ENCODE results near the gene SH2B3. TPM values are rescaled to one million over a fixed set of nuclear protein-coding genes. Genes with fewer than 3 reads are reported as not detected.

SH2B3 gene
- total RNA-seq, 4 donors from 2014 or later = 24.9 to 49.4 (median 41.8) TPM

GRCh38 chr12:111444314-111444924, 38.7 kb downstream of the SH2B3 start:
- no peak for DNase-seq (ENCODE audit: extremely low spot score)
- H3K4me1 ChIP-seq = peaks cover 72 to 95% (median 90%) of the 10 kb centered on the region in 4 donors
- no peak for TF ChIP-seq POLR2AphosphoS5 (IDR thresholded peaks at IDR 0.05)
- TF ChIP-seq, protein P1, sequence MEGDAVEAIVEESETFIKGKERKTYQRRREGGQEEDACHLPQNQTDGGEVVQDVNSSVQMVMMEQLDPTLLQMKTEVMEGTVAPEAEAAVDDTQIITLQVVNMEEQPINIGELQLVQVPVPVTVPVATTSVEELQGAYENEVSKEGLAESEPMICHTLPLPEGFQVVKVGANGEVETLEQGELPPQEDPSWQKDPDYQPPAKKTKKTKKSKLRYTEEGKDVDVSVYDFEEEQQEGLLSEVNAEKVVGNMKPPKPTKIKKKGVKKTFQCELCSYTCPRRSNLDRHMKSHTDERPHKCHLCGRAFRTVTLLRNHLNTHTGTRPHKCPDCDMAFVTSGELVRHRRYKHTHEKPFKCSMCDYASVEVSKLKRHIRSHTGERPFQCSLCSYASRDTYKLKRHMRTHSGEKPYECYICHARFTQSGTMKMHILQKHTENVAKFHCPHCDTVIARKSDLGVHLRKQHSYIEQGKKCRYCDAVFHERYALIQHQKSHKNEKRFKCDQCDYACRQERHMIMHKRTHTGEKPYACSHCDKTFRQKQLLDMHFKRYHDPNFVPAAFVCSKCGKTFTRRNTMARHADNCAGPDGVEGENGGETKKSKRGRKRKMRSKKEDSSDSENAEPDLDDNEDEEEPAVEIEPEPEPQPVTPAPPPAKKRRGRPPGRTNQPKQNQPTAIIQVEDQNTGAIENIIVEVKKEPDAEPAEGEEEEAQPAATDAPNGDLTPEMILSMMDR (IDR thresholded peaks at IDR 0.05) = no peak
- H3K27ac ChIP-seq (replicated peaks in 1 of 4) = peak overlapping the region; percentile 59 to 70 (median 62)
- peaks cover 0 to 81% (median 55%) of the 10 kb centered on the region in 4 donors for H3K36me3 ChIP-seq
- no peak overlapping the region for H3K4me3 ChIP-seq
- WGBS = 92% methylated on average over 5 of the region's 8 CpGs
- intact Hi-C loops (cut with DNase I) = no loop called here
- H3K9me3 ChIP-seq = no peaks in the 10 kb centered on the region
- no peaks in the 10 kb centered on the region for H3K27me3 ChIP-seq

DNA sequence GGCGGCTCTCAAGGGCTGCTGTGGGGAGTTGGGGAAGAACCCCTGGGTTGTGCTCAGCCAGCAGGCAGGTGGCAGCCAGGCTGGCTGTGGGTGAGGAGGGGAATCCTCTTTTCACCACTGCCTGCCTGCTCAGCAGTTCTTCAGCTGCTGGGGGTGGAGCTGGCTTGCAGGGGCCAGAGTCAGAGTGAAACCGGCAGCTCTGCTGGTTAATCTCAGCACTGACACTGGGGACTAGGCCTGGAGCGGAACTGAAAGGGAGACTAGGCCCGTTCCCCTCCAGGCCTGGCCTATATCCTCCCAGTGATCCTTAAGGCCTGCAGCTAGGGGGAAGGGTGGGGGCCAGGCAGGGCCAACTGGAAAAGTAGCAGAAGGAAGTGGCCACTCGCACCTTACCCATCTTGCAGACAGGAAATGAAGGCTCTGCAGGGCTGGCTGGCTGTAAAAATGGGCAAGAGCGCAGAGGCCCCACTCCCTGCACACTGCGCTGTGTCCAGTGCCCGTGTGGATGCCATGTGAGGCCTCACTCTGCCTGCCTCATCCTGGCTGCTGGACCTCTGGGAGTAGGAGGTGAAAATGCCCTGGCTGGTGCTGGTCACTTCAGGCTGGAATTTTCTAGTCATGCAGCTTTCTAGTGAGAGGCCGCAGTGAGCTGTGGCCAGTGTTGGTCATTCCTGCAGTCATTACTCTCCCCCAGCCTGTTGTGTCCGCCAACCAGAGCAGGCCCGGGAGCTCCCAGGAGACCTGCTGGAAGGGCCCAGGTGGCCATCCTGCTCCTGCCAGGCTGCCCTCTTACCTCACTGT, 39.4 kb downstream of the SH2B3 start:
- Histone ChIP-seq H3K36me3 (peaks cover 0 to 84% (median 62%) of the 10 kb centered on the region in 4 donors), H3K9me3 (no peaks in the 10 kb centered on the region), H3K4me1 (peaks cover 69 to 95% (median 89%) of the 10 kb centered on the region in 4 donors), H3K27ac (replicated peaks in 1 of 4) (peak overlapping the region; percentile 59 to 70 (median 62)), H3K4me3 (no peak overlapping the region), H3K27me3 (no peaks in the 10 kb centered on the region)
- TF ChIP-seq POLR2AphosphoS5 (IDR thresholded peaks at IDR 0.05) (peak; percentile 5 to 45), EP300 (IDR thresholded peaks at IDR 0.05) (no peak), POLR2A (IDR thresholded peaks at IDR 0.05; ENCODE audit: low read depth) (no peak)
- TF ChIP-seq, protein P1 (IDR thresholded peaks at IDR 0.05) = no peak
- peak; percentile 92 for DNase-seq (ENCODE audit: extremely low spot score)
- WGBS = 41% methylated on average over 10 of the region's 11 CpGs
- intact Hi-C loops (cut with DNase I) = no loop called here

- Histone ChIP-seq H3K36me3 (peaks cover 0 to 87% (median 70%) of the 10 kb centered on the region in 4 donors), H3K27me3 (no peaks in the 10 kb centered on the region), H3K4me3 (no peak overlapping the region), H3K27ac (replicated peaks in 1 of 4) (peak overlapping the region; percentile 59 to 70 (median 62)), H3K4me1 (peaks cover 67 to 94% (median 88%) of the 10 kb centered on the region in 4 donors), H3K9me3 (no peaks in the 10 kb centered on the region)
- TF ChIP-seq POLR2A (IDR thresholded peaks at IDR 0.05; ENCODE audit: low read depth) (no peak), POLR2AphosphoS5 (IDR thresholded peaks at IDR 0.05) (peak; percentile 38 to 72)
- intact Hi-C loops (cut with DNase I) = no loop called here
- 39% methylated on average over 5 of the region's 6 CpGs for WGBS
- peak; percentile 86 for DNase-seq (ENCODE audit: extremely low spot score)
Observed at GRCh38 chr12:111445726-111446581, 40.2 kb downstream of the SH2B3 start.

DNA sequence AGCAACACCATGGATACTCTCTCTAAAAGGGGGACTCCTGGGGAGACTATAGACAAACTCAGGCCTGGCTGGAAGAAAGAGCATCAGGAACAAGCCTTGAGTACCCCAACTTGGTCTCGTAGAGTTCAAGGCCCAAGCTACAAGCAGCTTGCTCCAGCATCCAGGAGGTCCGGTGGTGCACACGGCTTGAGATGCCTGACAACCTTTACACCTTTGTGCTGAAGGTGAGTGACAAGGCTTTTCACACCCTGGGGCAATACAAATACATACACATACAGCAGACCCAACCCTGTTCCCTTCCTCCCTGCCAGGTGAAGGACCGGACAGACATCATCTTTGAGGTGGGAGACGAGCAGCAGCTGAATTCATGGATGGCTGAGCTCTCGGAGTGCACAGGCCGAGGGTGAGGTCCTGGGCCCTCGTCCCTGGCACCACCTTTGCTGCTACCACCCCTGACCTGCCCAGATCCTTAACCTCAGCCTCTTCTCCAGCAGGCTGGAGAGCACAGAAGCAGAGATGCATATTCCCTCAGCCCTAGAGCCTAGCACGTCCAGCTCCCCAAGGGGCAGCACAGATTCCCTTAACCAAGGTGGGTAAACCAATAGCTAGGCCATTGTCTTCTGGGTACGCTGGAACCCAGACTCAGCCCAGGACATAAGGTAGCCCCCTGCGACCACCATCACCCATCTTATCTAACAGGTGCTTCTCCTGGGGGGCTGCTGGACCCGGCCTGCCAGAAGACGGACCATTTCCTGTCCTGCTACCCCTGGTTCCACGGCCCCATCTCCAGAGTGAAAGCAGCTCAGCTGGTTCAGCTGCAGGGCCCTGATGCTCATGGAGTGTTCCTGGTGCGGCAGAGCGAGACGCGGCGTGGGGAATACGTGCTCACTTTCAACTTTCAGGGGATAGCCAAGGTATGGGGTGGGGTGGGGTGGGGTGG, 41.2 kb downstream of the SH2B3 start:
- WGBS = 84% methylated on average over 7 of the region's 20 CpGs
- H3K27ac ChIP-seq (replicated peaks in 1 of 4) = peak overlapping the region; percentile 12 to 70 (median 62)
- TF ChIP-seq POLR2AphosphoS5 (IDR thresholded peaks at IDR 0.05) = no peak
- TF ChIP-seq, protein P1 (IDR thresholded peaks at IDR 0.05) = no peak
- TF ChIP-seq EP300 (IDR thresholded peaks at IDR 0.05) = no peak
- TF ChIP-seq POLR2A (IDR thresholded peaks at IDR 0.05; ENCODE audit: low read depth) = no peak
- no peaks in the 10 kb centered on the region for H3K9me3 ChIP-seq
- intact Hi-C loops (cut with DNase I) = no loop called here
- peak; percentile 82 for DNase-seq (ENCODE audit: extremely low spot score)
- peaks cover 66 to 94% (median 87%) of the 10 kb centered on the region in 4 donors for H3K4me1 ChIP-seq
- no peak overlapping the region for H3K4me3 ChIP-seq
- peaks cover 0 to 85% (median 78%) of the 10 kb centered on the region in 4 donors for H3K36me3 ChIP-seq
- no peaks in the 10 kb centered on the region for H3K27me3 ChIP-seq

Measured in esophagus muscularis mucosa (tissue), 4 donors.